ENCODE data around the gene CCDC142. TPM values are rescaled to one million over a fixed set of nuclear protein-coding genes. Genes with fewer than 3 reads are reported as not detected.

CCDC142 gene
- total and polyA plus RNA-seq, 2 experiments from 2014 or later, result 5.1 to 12.3 TPM

- no peak for TF ChIP-seq STAT1 (IDR thresholded peaks at IDR 0.05; ENCODE audit: unreplicated experiment)
- TF ChIP-seq REST (IDR thresholded peaks at IDR 0.05; ENCODE audit: unreplicated experiment), result no peak
- TF ChIP-seq NANOG (IDR thresholded peaks at IDR 0.05; ENCODE audit: borderline replicate concordance), result no peak
Observed at GRCh38 chr2:74495440-74495839, 12.6 kb upstream of the CCDC142 start (continued).

- H3K4me3 Mint-ChIP-seq, result no peak overlapping the region
- no peaks in the 10 kb centered on the region for H3K9me2 ChIP-seq (ENCODE audit: insufficient read depth)
- TF ChIP-seq CTCF (conservative IDR thresholded peaks at IDR 0.05; ENCODE audit: low read depth in 2 of 2) (no peak), ZNF114 (CRISPR knock-in tag; IDR thresholded peaks at IDR 0.05) (no peak), ZNF331 (CRISPR knock-in tag; IDR thresholded peaks at IDR 0.05; ENCODE audit: low read depth) (no peak), EZH2phosphoT487 (IDR thresholded peaks at IDR 0.05; ENCODE audit: unreplicated experiment) (no peak), ZNF462 (CRISPR knock-in tag; IDR thresholded peaks at IDR 0.05) (no peak), EZH2 (IDR thresholded peaks at IDR 0.05; ENCODE audit: low read depth, unreplicated experiment) (no peak), ETS1 (IDR thresholded peaks at IDR 0.05) (no peak), STAT1 (IDR thresholded peaks at IDR 0.05; ENCODE audit: unreplicated experiment) (no peak)
- peaks cover 10% of the 10 kb centered on the region; the same call in 1 of the 2 replicates for H3K4me1 ChIP-seq (ENCODE audit: insufficient read depth)
- H3K4me2 ChIP-seq, result no peak overlapping the region
- H3K27me3 ChIP-seq (ENCODE audit: insufficient read depth), result peaks cover 46% of the 10 kb centered on the region
- no peaks in the 10 kb centered on the region; the same call in 1 of the 2 replicates for H4K20me1 ChIP-seq (replicated peaks; ENCODE audit: insufficient read depth)
- peaks cover 41% of the 10 kb centered on the region for H3K27me3 Mint-ChIP-seq (ENCODE audit: insufficient read depth, low read depth, poor library complexity)
- DNase-seq (ENCODE audit: low spot score), result no peak
- H3K9me3 Mint-ChIP-seq, result no peaks in the 10 kb centered on the region; the same call in 2 of the 3 replicates
- no peak overlapping the region for H3K27ac ChIP-seq (ENCODE audit: low read depth)
- no peak overlapping the region for H2AFZ ChIP-seq
- H3K79me2 ChIP-seq (replicated peaks; ENCODE audit: insufficient read depth), result no peaks in the 10 kb centered on the region
- ATAC-seq, result no peak
- no peak overlapping the region for H3K27ac Mint-ChIP-seq
- 0 out of 2 replicates have a peak, but pooled peaks cover 5% of the 10 kb centered on the region for H3K36me3 ChIP-seq (ENCODE audit: insufficient read depth)
- H3F3A ChIP-seq (replicated peaks; ENCODE audit: low read depth), result 0 out of 2 replicates have a peak, but pooled peaks cover 14% of the 10 kb centered on the region
- H3K36me3 Mint-ChIP-seq (ENCODE audit: low read depth), result peaks cover 43% of the 10 kb centered on the region
- H3K4me1 Mint-ChIP-seq, result peaks cover 11% of the 10 kb centered on the region
- H3K4me3 ChIP-seq, result no peak overlapping the region
Observed at GRCh38 chr2:74493546-74493945, 10.7 kb upstream of the CCDC142 start.

Measured in GM23338 (cell line).